ENCODE measurements around the gene MAP4K4.

MAP4K4 gene

DNA sequence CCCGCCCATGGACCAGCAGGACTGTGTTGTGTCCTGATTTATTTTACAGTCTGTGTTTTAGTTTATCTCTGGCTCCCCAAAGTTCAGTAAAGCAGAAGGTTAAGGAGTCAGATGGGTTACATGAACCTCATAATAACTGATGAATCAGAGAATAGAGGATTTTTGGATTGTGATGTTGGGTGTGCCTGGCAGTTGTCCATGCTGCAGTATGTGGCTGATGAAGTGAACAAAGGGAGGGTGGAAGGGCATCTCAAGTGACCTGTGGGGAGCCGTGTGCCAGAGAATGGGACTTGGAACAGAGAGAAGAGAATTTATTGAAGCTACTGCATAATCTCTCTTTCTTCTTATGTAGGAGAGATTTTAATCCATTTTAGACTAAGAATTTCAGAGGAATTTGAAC is 145.5 kb downstream of the MAP4K4 start:
- Histone ChIP-seq H3K4me3 (ENCODE audit: low read length) (peak overlapping the region; percentile 34), H3K27me3 (ENCODE audit: control insufficient read depth, insufficient read depth, low read length) (no peaks in the 10 kb centered on the region), H3K4me2 (ENCODE audit: low read length) (peak overlapping the region; percentile 48), H3K9ac (ENCODE audit: low read depth, low read length) (peak overlapping the region; percentile 35), H3K4me1 (ENCODE audit: control insufficient read depth, insufficient read depth, low read length) (peaks cover 42% of the 10 kb centered on the region), H3K9me3 (replicated peaks; ENCODE audit: low read length) (no peaks in the 10 kb centered on the region), H3K36me3 (ENCODE audit: insufficient read depth, low read length) (peaks cover 84% of the 10 kb centered on the region)

DNA sequence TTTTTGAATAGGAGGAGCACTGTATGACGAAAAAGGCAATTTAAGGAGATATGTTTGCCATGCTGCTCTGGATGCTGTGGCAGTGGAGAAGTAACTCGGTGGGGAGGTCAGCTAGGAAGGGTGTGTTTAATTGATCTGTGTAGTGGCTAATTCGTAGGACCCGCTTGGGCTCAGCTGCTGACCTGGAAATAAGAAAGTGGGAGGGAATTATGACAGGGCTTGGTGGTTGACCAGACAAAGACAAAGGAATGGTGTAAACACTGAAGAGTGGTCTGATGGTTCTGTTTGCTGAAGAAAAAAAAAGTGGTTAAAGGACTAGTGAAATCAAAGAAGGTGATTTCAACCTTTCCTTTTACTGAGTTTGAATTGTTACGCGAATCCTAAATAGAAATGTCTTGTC is 146.0 kb downstream of the MAP4K4 start:
- H3K36me3 ChIP-seq (ENCODE audit: insufficient read depth, low read length), result peaks cover 82% of the 10 kb centered on the region

DNA sequence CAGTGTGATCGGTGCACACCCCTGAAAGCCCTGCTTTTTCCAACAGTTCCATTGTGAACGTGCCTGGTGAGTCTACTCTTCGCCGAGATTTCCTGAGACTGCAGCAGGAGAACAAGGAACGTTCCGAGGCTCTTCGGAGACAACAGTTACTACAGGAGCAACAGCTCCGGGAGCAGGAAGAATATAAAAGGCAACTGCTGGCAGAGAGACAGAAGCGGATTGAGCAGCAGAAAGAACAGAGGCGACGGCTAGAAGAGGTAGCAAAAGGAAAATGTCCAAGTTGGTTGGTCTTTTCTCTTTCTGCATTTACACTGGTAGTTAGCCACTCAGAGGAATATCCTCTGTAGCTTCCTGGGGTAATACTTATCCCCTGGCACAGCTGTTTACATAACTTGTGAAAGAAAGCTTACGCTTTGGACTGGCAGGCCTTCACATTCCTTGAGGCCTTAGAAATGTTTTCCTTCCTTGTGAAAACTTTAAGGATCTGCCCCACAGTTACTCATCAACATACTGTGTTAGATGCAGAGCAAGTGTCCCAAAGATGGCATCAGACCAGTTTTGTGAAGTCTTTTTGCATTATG is 146.6 kb downstream of the MAP4K4 start:
- no peaks in the 10 kb centered on the region for H3K27me3 ChIP-seq (ENCODE audit: control insufficient read depth, insufficient read depth, low read length)
- H3K4me2 ChIP-seq (ENCODE audit: low read length), result peak overlapping the region; percentile 48
- H3K36me3 ChIP-seq (ENCODE audit: insufficient read depth, low read length), result peaks cover 82% of the 10 kb centered on the region
- H3K4me3 ChIP-seq (ENCODE audit: low read length), result peak overlapping the region; percentile 15
- H3K9ac ChIP-seq (ENCODE audit: low read depth, low read length), result no peak overlapping the region
- H3K9me3 ChIP-seq (replicated peaks; ENCODE audit: low read length), result no peaks in the 10 kb centered on the region
- peaks cover 52% of the 10 kb centered on the region for H3K4me1 ChIP-seq (ENCODE audit: control insufficient read depth, insufficient read depth, low read length)

More for the DNA sequence above, 146.0 kb downstream of the MAP4K4 start:
- Histone ChIP-seq H3K9ac (ENCODE audit: low read depth, low read length) (peak overlapping the region; percentile 35), H3K4me2 (ENCODE audit: low read length) (peak overlapping the region; percentile 48), H3K9me3 (replicated peaks; ENCODE audit: low read length) (no peaks in the 10 kb centered on the region), H3K4me1 (ENCODE audit: control insufficient read depth, insufficient read depth, low read length) (peaks cover 45% of the 10 kb centered on the region), H3K4me3 (ENCODE audit: low read length) (peak overlapping the region; percentile 34), H3K27me3 (ENCODE audit: control insufficient read depth, insufficient read depth, low read length) (no peaks in the 10 kb centered on the region)

DNA sequence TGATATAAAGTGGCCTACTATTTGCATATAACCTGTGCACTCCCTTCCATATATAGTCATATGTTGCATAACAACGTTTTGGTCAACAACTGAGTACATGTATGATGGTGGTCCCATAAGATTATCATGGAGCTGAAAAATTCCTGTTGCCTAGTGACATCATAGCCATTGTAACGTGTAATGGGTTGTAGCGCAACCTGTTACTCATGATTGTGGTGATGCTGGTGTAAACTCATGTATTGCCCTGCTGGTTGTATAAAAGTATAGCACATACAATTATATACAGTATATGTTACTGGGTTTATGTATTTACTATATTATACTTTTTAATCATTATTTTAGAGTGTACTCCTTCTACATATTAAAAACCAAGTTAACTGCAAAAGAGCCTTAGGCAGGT is 149.5 kb downstream of the MAP4K4 start:
- no peak overlapping the region for H3K4me3 ChIP-seq (ENCODE audit: low read length)
- peaks cover 59% of the 10 kb centered on the region for H3K4me1 ChIP-seq (ENCODE audit: control insufficient read depth, insufficient read depth, low read length)
- no peak overlapping the region for H3K9ac ChIP-seq (ENCODE audit: low read depth, low read length)
- H3K36me3 ChIP-seq (ENCODE audit: insufficient read depth, low read length), result peaks cover 69% of the 10 kb centered on the region
- no peaks in the 10 kb centered on the region for H3K27me3 ChIP-seq (ENCODE audit: control insufficient read depth, insufficient read depth, low read length)
- H3K4me2 ChIP-seq (ENCODE audit: low read length), result no peak overlapping the region
- no peaks in the 10 kb centered on the region for H3K9me3 ChIP-seq (replicated peaks; ENCODE audit: low read length)

DNA sequence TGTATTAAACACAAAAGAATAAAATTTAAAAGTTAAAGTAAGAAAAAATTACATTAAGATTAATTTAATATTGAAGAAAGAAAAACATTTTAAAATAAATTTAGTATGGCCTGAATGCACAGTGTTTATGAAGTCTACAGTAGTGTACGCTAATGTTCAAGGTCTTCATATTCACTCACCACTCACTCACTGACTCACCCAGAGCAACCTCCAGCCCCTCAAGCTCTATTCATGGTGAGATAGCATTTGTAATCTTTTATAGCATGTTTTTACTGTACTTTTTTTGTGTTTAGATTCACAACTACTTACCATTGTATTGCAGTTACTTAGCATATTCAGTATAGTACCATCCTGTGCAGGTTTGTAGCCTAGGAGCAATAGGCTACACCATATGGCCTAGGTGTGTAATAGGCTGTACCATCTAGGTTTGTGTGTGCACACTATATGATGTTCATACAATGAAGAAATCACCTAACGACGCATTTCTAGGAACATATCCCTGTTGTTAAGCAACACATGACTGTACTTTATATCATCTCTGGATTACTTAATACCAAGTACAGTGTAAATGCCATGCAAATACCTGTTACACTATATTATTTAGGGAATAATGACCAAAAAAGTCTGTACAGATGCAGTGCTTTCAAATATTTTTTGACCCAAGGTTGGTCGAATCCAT is 150.3 kb downstream of the MAP4K4 start:
- Histone ChIP-seq H3K9me3 (replicated peaks; ENCODE audit: low read length) (no peaks in the 10 kb centered on the region), H3K4me2 (ENCODE audit: low read length) (no peak overlapping the region), H3K4me3 (ENCODE audit: low read length) (no peak overlapping the region), H3K27me3 (ENCODE audit: control insufficient read depth, insufficient read depth, low read length) (no peaks in the 10 kb centered on the region), H3K9ac (ENCODE audit: low read depth, low read length) (no peak overlapping the region), H3K4me1 (ENCODE audit: control insufficient read depth, insufficient read depth, low read length) (peaks cover 50% of the 10 kb centered on the region), H3K36me3 (ENCODE audit: insufficient read depth, low read length) (peaks cover 69% of the 10 kb centered on the region)

DNA sequence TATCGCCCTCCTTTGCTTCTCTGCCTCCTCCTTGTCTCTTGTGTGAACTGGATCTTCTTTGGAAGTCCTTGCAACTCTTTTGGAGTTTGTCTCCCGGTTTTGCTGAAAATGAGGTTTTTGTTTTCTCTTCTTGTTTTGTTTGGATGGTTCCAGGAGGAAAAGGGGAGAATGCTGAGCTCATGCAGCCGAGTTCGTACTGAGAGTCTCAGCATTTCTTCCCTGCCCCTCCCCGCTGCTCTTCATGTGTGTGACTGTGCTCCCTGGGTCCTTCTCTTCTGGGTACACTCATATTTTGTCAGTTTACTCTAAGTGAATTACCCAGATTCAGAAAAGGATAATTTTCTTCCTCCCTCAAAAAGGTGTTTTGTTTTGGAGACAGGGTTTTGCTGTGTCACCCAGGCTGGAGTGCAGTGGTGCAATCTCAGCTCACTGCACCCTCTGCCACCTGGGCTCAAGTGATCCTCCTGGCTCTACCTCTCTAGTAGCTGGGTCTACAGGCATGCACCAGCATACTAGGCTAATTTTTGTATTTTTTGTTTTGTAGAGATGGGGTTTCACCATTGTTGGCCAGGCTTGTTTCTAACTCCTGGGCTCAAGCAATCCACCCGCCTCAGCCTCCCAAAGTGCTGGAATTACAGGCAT is 151.4 kb downstream of the MAP4K4 start:
- Histone ChIP-seq H3K36me3 (ENCODE audit: insufficient read depth, low read length) (peaks cover 66% of the 10 kb centered on the region), H3K4me1 (ENCODE audit: control insufficient read depth, insufficient read depth, low read length) (peaks cover 39% of the 10 kb centered on the region)

DNA sequence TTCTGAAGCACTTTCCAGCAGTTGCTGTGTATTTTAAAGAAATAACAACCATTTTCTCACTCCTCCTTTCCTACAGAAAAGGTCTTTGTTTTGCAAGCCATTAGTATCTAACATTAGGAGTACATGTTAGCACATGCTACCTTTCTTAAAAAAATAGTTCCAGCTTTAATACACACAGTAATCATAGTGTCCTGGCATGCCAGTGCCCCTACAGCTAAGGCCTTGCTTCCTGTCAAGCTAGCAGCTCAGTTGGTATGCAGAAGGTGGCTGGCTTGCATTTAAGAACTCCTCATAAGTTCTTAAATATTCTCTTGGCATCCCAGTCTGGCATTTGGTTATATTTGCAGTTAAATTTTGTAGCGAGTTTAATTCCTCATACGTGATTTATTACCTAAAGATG is 152.9 kb downstream of the MAP4K4 start:
- Histone ChIP-seq H3K36me3 (ENCODE audit: insufficient read depth, low read length) (peaks cover 73% of the 10 kb centered on the region), H3K4me3 (ENCODE audit: low read length) (no peak overlapping the region), H3K4me1 (ENCODE audit: control insufficient read depth, insufficient read depth, low read length) (peaks cover 27% of the 10 kb centered on the region), H3K9me3 (replicated peaks; ENCODE audit: low read length) (no peaks in the 10 kb centered on the region), H3K27me3 (ENCODE audit: control insufficient read depth, insufficient read depth, low read length) (no peaks in the 10 kb centered on the region), H3K4me2 (ENCODE audit: low read length) (no peak overlapping the region), H3K9ac (ENCODE audit: low read depth, low read length) (no peak overlapping the region)

More for the DNA sequence above, 151.4 kb downstream of the MAP4K4 start:
- Histone ChIP-seq H3K4me2 (ENCODE audit: low read length) (no peak overlapping the region), H3K4me3 (ENCODE audit: low read length) (no peak overlapping the region), H3K9me3 (replicated peaks; ENCODE audit: low read length) (no peaks in the 10 kb centered on the region), H3K9ac (ENCODE audit: low read depth, low read length) (no peak overlapping the region), H3K27me3 (ENCODE audit: control insufficient read depth, insufficient read depth, low read length) (no peaks in the 10 kb centered on the region)

DNA sequence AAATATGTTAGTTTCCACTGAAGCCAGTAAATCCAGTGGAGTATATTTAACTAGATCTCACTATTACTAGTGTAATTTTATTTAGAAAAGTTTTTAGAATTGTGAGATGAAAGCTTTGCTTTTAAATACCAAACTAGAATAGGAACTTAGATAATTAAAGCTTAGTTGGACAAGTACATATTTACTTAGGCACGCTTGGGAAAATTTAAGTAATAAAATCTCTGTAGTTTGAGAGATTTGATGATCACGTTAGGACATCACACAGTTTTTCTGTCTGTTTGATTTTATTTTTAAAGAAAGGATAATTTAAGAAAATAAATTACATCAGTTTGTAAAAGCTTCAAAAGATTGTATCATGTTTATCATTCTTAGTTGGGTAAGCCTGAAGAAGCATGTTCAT is 153.5 kb downstream of the MAP4K4 start:
- no peak overlapping the region for H3K4me3 ChIP-seq (ENCODE audit: low read length)
- H3K9ac ChIP-seq (ENCODE audit: low read depth, low read length), result no peak overlapping the region
- no peaks in the 10 kb centered on the region for H3K9me3 ChIP-seq (replicated peaks; ENCODE audit: low read length)
- peaks cover 27% of the 10 kb centered on the region for H3K4me1 ChIP-seq (ENCODE audit: control insufficient read depth, insufficient read depth, low read length)
- H3K4me2 ChIP-seq (ENCODE audit: low read length), result no peak overlapping the region
- H3K27me3 ChIP-seq (ENCODE audit: control insufficient read depth, insufficient read depth, low read length), result no peaks in the 10 kb centered on the region
- peaks cover 73% of the 10 kb centered on the region for H3K36me3 ChIP-seq (ENCODE audit: insufficient read depth, low read length)

DNA sequence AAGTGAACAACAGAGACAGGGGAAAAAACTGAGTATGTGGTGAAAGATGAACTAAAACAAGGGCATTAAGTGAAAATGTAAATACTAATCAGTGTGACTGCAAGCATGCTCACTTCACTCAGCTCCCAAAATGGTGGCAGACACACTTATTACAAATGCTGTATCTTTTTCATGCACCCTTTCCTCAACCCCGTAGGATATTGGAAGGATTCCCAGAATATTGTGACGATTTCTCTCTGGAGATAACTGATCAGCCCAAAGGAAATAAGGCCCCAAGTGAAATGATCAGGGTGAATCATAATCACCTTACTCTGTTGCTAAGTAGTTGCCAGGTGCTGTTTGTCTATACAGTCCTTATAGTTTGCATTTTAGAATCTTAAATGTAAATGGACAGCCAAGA is 155.3 kb downstream of the MAP4K4 start:
- H3K9me3 ChIP-seq (replicated peaks; ENCODE audit: low read length), result no peaks in the 10 kb centered on the region
- H3K36me3 ChIP-seq (ENCODE audit: insufficient read depth, low read length), result peaks cover 75% of the 10 kb centered on the region
- H3K4me1 ChIP-seq (ENCODE audit: control insufficient read depth, insufficient read depth, low read length), result peaks cover 25% of the 10 kb centered on the region
- no peak overlapping the region for H3K4me3 ChIP-seq (ENCODE audit: low read length)
- H3K9ac ChIP-seq (ENCODE audit: low read depth, low read length), result no peak overlapping the region
- H3K4me2 ChIP-seq (ENCODE audit: low read length), result no peak overlapping the region
- no peaks in the 10 kb centered on the region for H3K27me3 ChIP-seq (ENCODE audit: control insufficient read depth, insufficient read depth, low read length)

DNA sequence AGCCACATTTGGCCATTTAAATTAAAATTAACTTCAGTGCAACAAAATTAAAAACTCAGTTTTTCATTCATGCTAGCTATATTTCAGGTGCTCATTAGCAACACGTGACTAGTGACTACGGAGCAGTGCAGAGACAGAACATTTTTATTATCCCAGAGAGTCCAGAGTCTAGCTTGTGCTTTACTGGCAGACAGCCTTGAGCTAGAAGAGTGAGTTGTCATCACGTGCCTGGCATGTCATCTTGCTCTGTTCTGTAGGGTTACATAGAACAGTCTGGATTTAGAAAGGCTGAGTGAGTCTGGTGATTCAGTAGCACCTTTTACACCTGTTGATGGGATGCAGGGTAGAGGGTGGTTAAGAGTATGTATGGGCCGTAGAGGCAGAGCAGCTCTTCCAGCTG is 157.4 kb downstream of the MAP4K4 start:
- Histone ChIP-seq H3K36me3 (ENCODE audit: insufficient read depth, low read length) (peaks cover 80% of the 10 kb centered on the region), H3K9ac (ENCODE audit: low read depth, low read length) (no peak overlapping the region), H3K27me3 (ENCODE audit: control insufficient read depth, insufficient read depth, low read length) (no peaks in the 10 kb centered on the region), H3K4me3 (ENCODE audit: low read length) (no peak overlapping the region), H3K9me3 (replicated peaks; ENCODE audit: low read length) (no peaks in the 10 kb centered on the region), H3K4me1 (ENCODE audit: control insufficient read depth, insufficient read depth, low read length) (peaks cover 13% of the 10 kb centered on the region), H3K4me2 (ENCODE audit: low read length) (no peak overlapping the region)

DNA sequence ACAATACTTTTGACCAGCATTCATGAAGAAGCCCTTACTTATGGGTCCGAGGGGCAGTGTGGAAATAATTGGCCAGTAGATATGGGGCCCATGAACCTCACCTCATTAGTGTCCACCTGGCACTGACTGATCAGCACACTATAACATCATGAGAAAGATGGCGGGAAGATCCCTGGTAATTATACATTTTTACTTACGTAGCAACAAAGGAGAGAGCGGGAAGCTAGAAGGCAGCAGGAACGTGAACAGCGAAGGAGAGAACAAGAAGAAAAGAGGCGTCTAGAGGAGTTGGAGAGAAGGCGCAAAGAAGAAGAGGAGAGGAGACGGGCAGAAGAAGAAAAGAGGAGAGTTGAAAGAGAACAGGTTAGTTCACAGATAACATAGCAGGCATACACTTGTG is 158.3 kb downstream of the MAP4K4 start:
- H3K27me3 ChIP-seq (ENCODE audit: control insufficient read depth, insufficient read depth, low read length), result no peaks in the 10 kb centered on the region
- no peaks in the 10 kb centered on the region for H3K9me3 ChIP-seq (replicated peaks; ENCODE audit: low read length)
- H3K4me3 ChIP-seq (ENCODE audit: low read length), result no peak overlapping the region
- no peak overlapping the region for H3K9ac ChIP-seq (ENCODE audit: low read depth, low read length)
- H3K4me1 ChIP-seq (ENCODE audit: control insufficient read depth, insufficient read depth, low read length), result peaks cover 10% of the 10 kb centered on the region
- H3K4me2 ChIP-seq (ENCODE audit: low read length), result no peak overlapping the region
- H3K36me3 ChIP-seq (ENCODE audit: insufficient read depth, low read length), result peaks cover 81% of the 10 kb centered on the region

Measured in skeletal muscle satellite cell (primary cell).